Measurements from ENCODE around the gene DOCK1. TPM values are rescaled to one million over a fixed set of nuclear protein-coding genes. Genes with fewer than 3 reads are reported as not detected.

The DOCK1 gene
- polyA plus RNA-seq, 1 donor from 2014 or later, result 2.7 TPM

DNA sequence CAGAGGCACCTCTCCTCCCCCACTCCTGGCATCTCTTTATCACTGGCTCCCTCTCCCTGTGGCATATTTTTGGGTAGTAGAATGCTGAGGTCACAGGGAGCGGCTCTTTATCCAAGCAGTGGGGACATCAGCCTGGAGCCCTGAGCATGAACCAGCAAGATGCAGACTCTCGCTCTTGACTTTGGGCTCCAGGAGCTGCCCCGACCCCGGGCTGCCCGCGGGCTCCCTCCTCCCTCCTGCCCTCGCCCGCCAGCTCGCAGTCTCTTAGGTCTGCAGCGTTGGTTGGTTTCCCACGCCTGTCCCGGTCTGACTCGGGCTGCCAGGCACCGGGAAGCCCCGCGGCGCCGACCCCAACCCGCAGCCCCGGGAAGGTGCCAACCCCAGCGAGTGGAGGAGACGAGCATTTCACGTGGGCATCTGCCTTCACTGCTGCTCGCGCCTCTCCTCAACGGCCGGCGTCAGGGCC lies 289.8 kb downstream of the DOCK1 start:
- Histone ChIP-seq H3K9ac (ENCODE audit: low read length) (peak overlapping the region; percentile 64), H2AFZ (ENCODE audit: low read depth, low read length) (no peak overlapping the region), H3K4me3 (ENCODE audit: low read length) (peak overlapping the region; percentile 86), H3K9me2 (ENCODE audit: insufficient read depth, low read length) (no peaks in the 10 kb centered on the region), H3K4me2 (ENCODE audit: low read length) (peak overlapping the region; percentile 50), H4K20me1 (ENCODE audit: insufficient read depth) (no peaks in the 10 kb centered on the region), H3K9me3 (ENCODE audit: low read length) (no peaks in the 10 kb centered on the region), H3K27ac (ENCODE audit: low read length) (no peak overlapping the region), H3K27me3 (ENCODE audit: insufficient read depth, low read depth, low read length) (peaks cover 44% of the 10 kb centered on the region), H3K79me2 (replicated peaks; ENCODE audit: insufficient read depth, low read length) (no peaks in the 10 kb centered on the region), H3K36me3 (ENCODE audit: insufficient read depth, low read length) (no peaks in the 10 kb centered on the region), H3F3A (ENCODE audit: insufficient read depth, low read length, poor library complexity, severe bottlenecking) (no peaks in the 10 kb centered on the region)
- TF ChIP-seq SMC3 (conservative IDR thresholded peaks at IDR 0.05; ENCODE audit: poor library complexity) (no peak), EP300 (conservative IDR thresholded peaks at IDR 0.05; ENCODE audit: poor library complexity, severe bottlenecking) (no peak), TAF1 (IDR thresholded peaks at IDR 0.05; ENCODE audit: low read depth) (no peak), EZH2 (IDR thresholded peaks at IDR 0.05; ENCODE audit: borderline replicate concordance, insufficient read depth, low read length, poor library complexity, severe bottlenecking) (no peak), MXI1 (conservative IDR thresholded peaks at IDR 0.05; ENCODE audit: poor library complexity, severe bottlenecking) (no peak), RAD21 (conservative IDR thresholded peaks at IDR 0.05) (no peak), POLR2AphosphoS5 (IDR thresholded peaks at IDR 0.05) (no peak)
- TF ChIP-seq, protein P1, sequence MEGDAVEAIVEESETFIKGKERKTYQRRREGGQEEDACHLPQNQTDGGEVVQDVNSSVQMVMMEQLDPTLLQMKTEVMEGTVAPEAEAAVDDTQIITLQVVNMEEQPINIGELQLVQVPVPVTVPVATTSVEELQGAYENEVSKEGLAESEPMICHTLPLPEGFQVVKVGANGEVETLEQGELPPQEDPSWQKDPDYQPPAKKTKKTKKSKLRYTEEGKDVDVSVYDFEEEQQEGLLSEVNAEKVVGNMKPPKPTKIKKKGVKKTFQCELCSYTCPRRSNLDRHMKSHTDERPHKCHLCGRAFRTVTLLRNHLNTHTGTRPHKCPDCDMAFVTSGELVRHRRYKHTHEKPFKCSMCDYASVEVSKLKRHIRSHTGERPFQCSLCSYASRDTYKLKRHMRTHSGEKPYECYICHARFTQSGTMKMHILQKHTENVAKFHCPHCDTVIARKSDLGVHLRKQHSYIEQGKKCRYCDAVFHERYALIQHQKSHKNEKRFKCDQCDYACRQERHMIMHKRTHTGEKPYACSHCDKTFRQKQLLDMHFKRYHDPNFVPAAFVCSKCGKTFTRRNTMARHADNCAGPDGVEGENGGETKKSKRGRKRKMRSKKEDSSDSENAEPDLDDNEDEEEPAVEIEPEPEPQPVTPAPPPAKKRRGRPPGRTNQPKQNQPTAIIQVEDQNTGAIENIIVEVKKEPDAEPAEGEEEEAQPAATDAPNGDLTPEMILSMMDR (IDR thresholded peaks at IDR 0.05; ENCODE audit: poor library complexity, severe bottlenecking), result no peak
- TF ChIP-seq, protein P2, sequence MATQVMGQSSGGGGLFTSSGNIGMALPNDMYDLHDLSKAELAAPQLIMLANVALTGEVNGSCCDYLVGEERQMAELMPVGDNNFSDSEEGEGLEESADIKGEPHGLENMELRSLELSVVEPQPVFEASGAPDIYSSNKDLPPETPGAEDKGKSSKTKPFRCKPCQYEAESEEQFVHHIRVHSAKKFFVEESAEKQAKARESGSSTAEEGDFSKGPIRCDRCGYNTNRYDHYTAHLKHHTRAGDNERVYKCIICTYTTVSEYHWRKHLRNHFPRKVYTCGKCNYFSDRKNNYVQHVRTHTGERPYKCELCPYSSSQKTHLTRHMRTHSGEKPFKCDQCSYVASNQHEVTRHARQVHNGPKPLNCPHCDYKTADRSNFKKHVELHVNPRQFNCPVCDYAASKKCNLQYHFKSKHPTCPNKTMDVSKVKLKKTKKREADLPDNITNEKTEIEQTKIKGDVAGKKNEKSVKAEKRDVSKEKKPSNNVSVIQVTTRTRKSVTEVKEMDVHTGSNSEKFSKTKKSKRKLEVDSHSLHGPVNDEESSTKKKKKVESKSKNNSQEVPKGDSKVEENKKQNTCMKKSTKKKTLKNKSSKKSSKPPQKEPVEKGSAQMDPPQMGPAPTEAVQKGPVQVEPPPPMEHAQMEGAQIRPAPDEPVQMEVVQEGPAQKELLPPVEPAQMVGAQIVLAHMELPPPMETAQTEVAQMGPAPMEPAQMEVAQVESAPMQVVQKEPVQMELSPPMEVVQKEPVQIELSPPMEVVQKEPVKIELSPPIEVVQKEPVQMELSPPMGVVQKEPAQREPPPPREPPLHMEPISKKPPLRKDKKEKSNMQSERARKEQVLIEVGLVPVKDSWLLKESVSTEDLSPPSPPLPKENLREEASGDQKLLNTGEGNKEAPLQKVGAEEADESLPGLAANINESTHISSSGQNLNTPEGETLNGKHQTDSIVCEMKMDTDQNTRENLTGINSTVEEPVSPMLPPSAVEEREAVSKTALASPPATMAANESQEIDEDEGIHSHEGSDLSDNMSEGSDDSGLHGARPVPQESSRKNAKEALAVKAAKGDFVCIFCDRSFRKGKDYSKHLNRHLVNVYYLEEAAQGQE (IDR thresholded peaks at IDR 0.05; ENCODE audit: borderline replicate concordance), result no peak

DNA sequence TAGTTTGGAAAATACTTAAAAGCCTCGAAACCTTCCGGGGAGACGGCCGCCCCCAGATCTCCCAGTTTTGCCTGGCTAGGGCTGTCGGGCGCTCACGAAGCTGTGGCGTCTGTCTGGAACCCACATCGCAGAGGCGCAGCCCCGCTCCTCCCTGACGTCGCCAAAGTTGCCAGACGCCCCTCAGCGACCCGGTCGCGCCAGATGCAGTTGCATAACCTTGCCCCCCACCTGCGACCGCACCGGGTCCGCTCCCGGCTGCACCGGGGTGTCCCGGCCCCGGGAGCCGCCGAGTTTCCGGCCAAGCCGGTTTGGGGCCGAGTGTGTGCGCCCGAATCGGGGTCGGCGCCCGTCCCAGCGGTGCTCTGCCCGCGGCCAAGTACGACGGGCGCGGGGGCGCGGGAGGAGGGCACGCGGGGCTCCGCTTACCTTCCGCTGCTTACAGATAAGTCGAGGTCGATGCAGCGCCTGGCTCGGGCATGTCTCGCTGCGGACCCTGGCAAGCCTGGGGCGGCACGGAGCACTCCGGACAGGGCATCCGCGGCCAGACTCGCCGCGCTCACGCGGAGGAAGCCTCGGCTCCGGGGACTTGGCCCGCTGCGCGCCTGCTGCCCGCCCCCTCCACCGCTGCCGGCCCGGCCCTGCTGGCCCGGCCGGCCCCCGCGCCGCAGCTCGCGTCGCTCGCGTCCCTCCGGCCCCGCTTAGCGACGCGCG lies 290.5 kb downstream of the DOCK1 start:
- Histone ChIP-seq H3K9me2 (ENCODE audit: insufficient read depth, low read length) (no peaks in the 10 kb centered on the region), H2AFZ (ENCODE audit: low read depth, low read length) (no peak overlapping the region), H4K20me1 (ENCODE audit: insufficient read depth) (no peaks in the 10 kb centered on the region), H3K36me3 (ENCODE audit: insufficient read depth, low read length) (no peaks in the 10 kb centered on the region), H3K27me3 (ENCODE audit: insufficient read depth, low read depth, low read length) (peaks cover 44% of the 10 kb centered on the region), H3K4me3 (ENCODE audit: low read length) (peak overlapping the region; percentile 86), H3K4me2 (ENCODE audit: low read length) (peak overlapping the region; percentile 50), H3K27ac (ENCODE audit: low read length) (no peak overlapping the region), H3K9ac (ENCODE audit: low read length) (peak overlapping the region; percentile 64), H3K79me2 (replicated peaks; ENCODE audit: insufficient read depth, low read length) (no peaks in the 10 kb centered on the region), H3F3A (ENCODE audit: insufficient read depth, low read length, poor library complexity, severe bottlenecking) (no peaks in the 10 kb centered on the region), H3K9me3 (ENCODE audit: low read length) (no peaks in the 10 kb centered on the region)
- TF ChIP-seq EZH2 (IDR thresholded peaks at IDR 0.05; ENCODE audit: borderline replicate concordance, insufficient read depth, low read length, poor library complexity, severe bottlenecking) (no peak), EP300 (conservative IDR thresholded peaks at IDR 0.05; ENCODE audit: poor library complexity, severe bottlenecking) (no peak), MXI1 (conservative IDR thresholded peaks at IDR 0.05; ENCODE audit: poor library complexity, severe bottlenecking) (peak; percentile 36), RAD21 (conservative IDR thresholded peaks at IDR 0.05) (peak; percentile 18)

Measured in neural cell (in vitro differentiated cells).